ENCODE results near the gene EEF1AKMT4. TPM values are rescaled to one million over a fixed set of nuclear protein-coding genes. Genes with fewer than 3 reads are reported as not detected.
A peak's percentile ranks its signal among the peaks of the same experiment; 100 is the strongest.

Gene EEF1AKMT4
- 1.6 TPM for total RNA-seq
- 1 to 10 TPM; 1.0 to 2.1 (median 1.6) TPM for polyA plus RNA-seq (ENCODE audit: insufficient read depth in 1 of 8, insufficient read length in 8 of 8, low replicate concordance in 1 of 8)
- long read RNA-seq, donor 1, partial matches to known transcripts: 0 of 1 reads
- long read RNA-seq, donor 1, other reads (novel, unspliced or antisense): 0 of 1 reads
- long read RNA-seq, donor 2, partial matches to known transcripts: 0 of 1 reads
- long read RNA-seq, donor 2, other reads (novel, unspliced or antisense): 0 of 1 reads
- long read RNA-seq, donor 3: 0 reads
- long read RNA-seq, donor 4, partial matches to known transcripts: 0 of 3 reads
- long read RNA-seq, donor 4, other reads (novel, unspliced or antisense): 0 of 3 reads
- long read RNA-seq, donor 5, transcript EEF1AKMT4-201 (3 exons, 1,823 nt): major isoform, 7 of 7 reads
- long read RNA-seq, donor 5, partial matches to known transcripts: 0 of 7 reads
- long read RNA-seq, donor 5, other reads (novel, unspliced or antisense): 0 of 7 reads
- long read RNA-seq, donor 6, partial matches to known transcripts: 0 of 4 reads
- long read RNA-seq, donor 6, other reads (novel, unspliced or antisense): 0 of 4 reads
- long read RNA-seq, donor 7, partial matches to known transcripts: 0 of 4 reads
- long read RNA-seq, donor 7, other reads (novel, unspliced or antisense): 0 of 4 reads
- long read RNA-seq, donor 8, partial matches to known transcripts: 0 of 2 reads
- long read RNA-seq, donor 8, other reads (novel, unspliced or antisense): 0 of 2 reads
- long read RNA-seq, donor 9, partial matches to known transcripts: 0 of 3 reads
- long read RNA-seq, donor 9, other reads (novel, unspliced or antisense): 0 of 3 reads
- long read RNA-seq, donor 10, partial matches to known transcripts: 0 of 4 reads
- long read RNA-seq, donor 10, other reads (novel, unspliced or antisense): 0 of 4 reads
- long read RNA-seq, donor 11, partial matches to known transcripts: 0 of 1 reads
- long read RNA-seq, donor 11, other reads (novel, unspliced or antisense): 0 of 1 reads

DNA sequence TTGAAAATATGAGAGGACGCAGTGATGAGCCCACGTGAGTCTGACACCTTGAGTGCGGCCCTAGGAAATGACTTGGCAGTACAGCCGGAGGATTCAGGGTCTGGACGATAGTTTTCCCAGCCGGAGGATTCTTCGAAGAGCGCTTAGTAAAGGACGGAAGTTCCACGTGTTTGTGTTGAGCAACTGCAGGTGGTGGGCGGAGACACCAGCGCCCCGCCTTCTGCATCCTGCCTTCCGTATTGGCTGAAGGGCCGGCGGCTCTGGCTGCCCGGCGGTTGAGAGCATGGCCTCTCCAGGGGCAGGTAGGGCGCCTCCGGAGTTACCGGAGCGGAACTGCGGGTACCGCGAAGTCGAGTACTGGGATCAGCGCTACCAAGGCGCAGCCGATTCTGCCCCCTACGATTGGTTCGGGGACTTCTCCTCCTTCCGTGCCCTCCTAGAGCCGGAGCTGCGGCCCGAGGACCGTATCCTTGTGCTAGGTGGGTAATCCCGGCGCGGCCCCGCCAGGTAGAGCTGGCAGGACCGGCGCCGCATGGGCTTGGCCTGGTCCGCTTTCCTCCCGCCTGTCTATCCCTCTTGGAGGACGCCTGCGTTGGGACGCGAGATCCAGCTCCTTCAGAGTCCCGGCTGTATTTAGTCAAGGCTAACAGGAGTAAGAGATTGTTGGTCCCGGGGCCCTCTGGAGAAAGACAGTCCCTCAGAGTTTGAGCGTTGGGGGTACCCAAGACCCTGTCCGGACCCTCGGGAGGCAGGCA, at the start of gene EEF1AKMT4:
Gene EEF1AKMT4 (plus strand): TSS at position 261 of the 755 bp plus-strand sequence. CDS start 23 bp downstream, at position 284.
- no peaks in the 10 kb centered on the region for H3K27me3 ChIP-seq (ENCODE audit: control insufficient read depth, insufficient read depth, low read length)
- peak; percentile 98 for DNase-seq
- H3K9me3 ChIP-seq (replicated peaks; ENCODE audit: control insufficient read depth, low read depth, low read length): no peaks in the 10 kb centered on the region
- H3K27ac ChIP-seq (ENCODE audit: low read length): peak within 1 kb of the TSS; percentile 73
- under 1% methylated on average over 53 of the region's 54 CpGs for WGBS (ENCODE audit: insufficient coverage)
- peaks cover 13% of the 10 kb centered on the region for H3K4me1 ChIP-seq (ENCODE audit: control insufficient read depth, insufficient read depth, low read length)
- H3K36me3 ChIP-seq (ENCODE audit: control insufficient read depth, insufficient read depth, low read length): peaks cover 9% of the 10 kb centered on the region
- peak within 1 kb of the TSS; percentile 69 for H3K4me3 ChIP-seq (ENCODE audit: low read length)

DNA sequence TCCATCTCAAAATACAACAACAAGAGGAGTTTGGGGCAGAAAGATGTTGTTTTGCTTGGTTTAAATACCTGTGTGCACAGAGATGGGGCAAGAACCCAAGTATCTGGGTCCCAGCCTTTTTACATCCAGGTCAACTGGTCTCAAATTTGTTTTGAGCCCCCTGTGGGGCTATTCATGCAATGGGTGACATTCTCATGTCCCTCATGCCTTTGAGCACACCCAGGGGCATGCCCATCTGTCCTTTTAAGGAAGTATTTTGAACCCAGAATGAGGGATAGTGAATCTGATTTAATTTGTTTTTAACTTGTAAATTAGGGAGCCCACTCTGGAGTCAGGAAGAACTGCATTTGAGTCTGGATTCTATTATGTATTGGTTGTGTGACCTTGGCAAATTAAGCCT, 48.6 kb upstream of the EEF1AKMT4 start:
- Histone ChIP-seq H3K9me3 (replicated peaks; ENCODE audit: control insufficient read depth, low read depth, low read length) (no peaks in the 10 kb centered on the region), H3K4me1 (ENCODE audit: control insufficient read depth, insufficient read depth, low read length) (no peaks in the 10 kb centered on the region), H3K36me3 (ENCODE audit: control insufficient read depth, insufficient read depth, low read length) (peaks cover 3% of the 10 kb centered on the region), H3K27ac (ENCODE audit: low read length) (no peak overlapping the region), H3K4me3 (ENCODE audit: low read length) (no peak overlapping the region), H3K27me3 (ENCODE audit: control insufficient read depth, insufficient read depth, low read length) (no peaks in the 10 kb centered on the region)
- no peak for DNase-seq

DNA sequence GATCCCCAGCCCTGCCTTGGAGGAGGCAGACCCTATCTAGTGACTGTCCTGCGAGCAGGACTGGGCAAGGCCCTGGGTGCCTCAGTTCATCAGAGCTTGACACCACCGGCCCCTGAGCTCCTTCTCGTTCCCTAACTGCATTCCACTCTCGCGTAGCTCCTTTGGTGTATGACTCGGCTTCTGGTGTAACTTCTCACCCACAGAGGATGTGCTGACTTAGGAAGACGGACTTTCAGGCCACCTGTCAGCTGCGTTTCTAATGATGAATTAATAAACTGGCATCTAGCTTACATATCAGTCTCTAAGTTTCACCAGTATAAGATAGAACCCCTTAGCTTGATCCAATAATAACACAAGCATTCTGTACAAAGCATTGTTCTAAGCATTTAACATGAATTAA, 45.9 kb upstream of the EEF1AKMT4 start:
- peaks cover 5% of the 10 kb centered on the region for H3K27me3 ChIP-seq (ENCODE audit: control insufficient read depth, insufficient read depth, low read length)
- no peaks in the 10 kb centered on the region for H3K36me3 ChIP-seq (ENCODE audit: control insufficient read depth, insufficient read depth, low read length)
- WGBS (ENCODE audit: insufficient coverage): 77% methylated on average over 7 of the region's 8 CpGs
- DNase-seq: no peak
- H3K4me1 ChIP-seq (ENCODE audit: control insufficient read depth, insufficient read depth, low read length): no peaks in the 10 kb centered on the region
- H3K4me3 ChIP-seq (ENCODE audit: low read length): no peak overlapping the region
- H3K9me3 ChIP-seq (replicated peaks; ENCODE audit: control insufficient read depth, low read depth, low read length): no peaks in the 10 kb centered on the region
- H3K27ac ChIP-seq (ENCODE audit: low read length): no peak overlapping the region

DNA sequence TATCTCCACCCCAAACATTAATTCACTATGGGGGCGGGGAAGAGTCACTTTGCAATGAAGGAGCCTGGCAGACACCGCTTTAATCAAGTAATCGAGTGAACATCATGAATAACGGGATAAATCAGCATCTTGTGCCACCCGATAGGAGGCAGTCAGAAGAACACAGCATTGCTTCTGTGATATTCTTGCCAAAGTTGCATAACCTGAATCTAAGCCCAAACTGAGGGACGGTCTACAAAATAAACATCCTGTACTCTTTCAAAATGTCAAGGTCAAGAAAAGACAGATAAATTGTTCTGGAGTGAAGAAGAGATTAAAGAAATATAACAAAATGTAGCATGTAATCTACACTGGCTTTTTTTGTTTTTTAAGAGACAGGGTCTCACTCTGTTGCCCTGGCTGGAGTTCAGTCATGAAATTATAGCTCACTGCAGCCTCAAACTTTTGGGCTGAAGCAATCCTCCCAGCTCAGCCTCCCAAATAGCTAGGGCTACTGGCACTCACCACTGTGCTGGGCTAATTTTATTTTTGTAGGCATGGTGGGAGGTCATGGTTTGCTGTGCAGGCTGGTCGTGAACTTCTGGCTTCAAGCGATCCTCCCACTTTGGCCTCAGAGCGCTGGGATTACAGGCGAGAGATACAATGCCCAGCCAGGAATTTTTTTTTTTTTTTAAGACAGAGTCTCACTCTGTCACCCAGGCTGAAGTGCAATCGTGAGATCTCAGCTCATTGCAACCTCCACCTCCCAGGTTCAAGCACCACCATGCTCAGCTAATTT, 40.1 kb upstream of the EEF1AKMT4 start:
- WGBS (ENCODE audit: insufficient coverage): 77% methylated on average over 8 of the region's 11 CpGs
- no peak overlapping the region for H3K27ac ChIP-seq (ENCODE audit: low read length)
- H3K36me3 ChIP-seq (ENCODE audit: control insufficient read depth, insufficient read depth, low read length): no peaks in the 10 kb centered on the region
- no peaks in the 10 kb centered on the region for H3K9me3 ChIP-seq (replicated peaks; ENCODE audit: control insufficient read depth, low read depth, low read length)
- H3K27me3 ChIP-seq (ENCODE audit: control insufficient read depth, insufficient read depth, low read length): peaks cover 5% of the 10 kb centered on the region
- H3K4me1 ChIP-seq (ENCODE audit: control insufficient read depth, insufficient read depth, low read length): no peaks in the 10 kb centered on the region
- no peak overlapping the region for H3K4me3 ChIP-seq (ENCODE audit: low read length)
- DNase-seq: no peak

DNA sequence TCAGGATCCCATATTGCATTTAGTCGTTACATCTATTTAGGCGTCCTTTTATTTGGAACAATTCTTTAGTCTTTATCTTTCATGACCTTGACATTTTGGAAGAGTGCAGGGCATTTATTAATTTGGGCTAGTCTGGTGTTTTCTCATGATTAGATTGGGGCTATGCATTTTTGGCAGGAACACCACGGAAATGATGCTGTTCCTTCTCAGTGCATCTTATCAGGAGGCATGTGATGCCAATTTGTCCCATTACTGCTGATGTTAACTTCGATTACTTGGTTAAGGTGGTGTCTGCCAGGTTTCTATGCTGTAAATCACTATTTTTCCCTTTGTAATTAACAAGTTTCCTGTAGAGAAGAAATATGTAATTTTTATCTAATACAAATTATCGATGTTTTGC, 38.2 kb upstream of the EEF1AKMT4 start:
- WGBS (ENCODE audit: insufficient coverage): no CpG with 5 or more reads among the region's 5 CpGs
- DNase-seq: no peak
- Histone ChIP-seq H3K4me1 (ENCODE audit: control insufficient read depth, insufficient read depth, low read length) (no peaks in the 10 kb centered on the region), H3K36me3 (ENCODE audit: control insufficient read depth, insufficient read depth, low read length) (no peaks in the 10 kb centered on the region), H3K27me3 (ENCODE audit: control insufficient read depth, insufficient read depth, low read length) (peaks cover 5% of the 10 kb centered on the region), H3K4me3 (ENCODE audit: low read length) (no peak overlapping the region), H3K27ac (ENCODE audit: low read length) (no peak overlapping the region), H3K9me3 (replicated peaks; ENCODE audit: control insufficient read depth, low read depth, low read length) (no peaks in the 10 kb centered on the region)

DNA sequence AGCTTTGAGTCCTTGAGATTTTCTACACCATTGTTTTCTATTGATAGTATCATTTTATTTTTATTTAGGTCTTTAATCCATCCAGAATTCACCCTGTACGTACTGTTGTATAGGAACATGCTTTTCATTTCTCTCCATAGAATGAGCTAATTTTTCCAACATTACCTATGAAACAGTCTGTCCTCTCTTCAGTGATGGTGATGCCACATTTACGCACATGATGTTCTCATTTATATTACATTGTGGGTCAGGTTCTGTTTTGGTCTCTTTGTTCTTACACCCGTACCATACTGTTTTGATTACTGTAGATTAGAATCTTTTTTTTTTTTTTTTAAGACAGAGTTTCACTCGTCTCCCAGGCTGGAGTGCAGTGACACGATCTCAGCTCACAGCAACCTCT, 37.8 kb upstream of the EEF1AKMT4 start:
- no peak for DNase-seq
- no peak overlapping the region for H3K27ac ChIP-seq (ENCODE audit: low read length)
- peaks cover 4% of the 10 kb centered on the region for H3K27me3 ChIP-seq (ENCODE audit: control insufficient read depth, insufficient read depth, low read length)
- H3K4me1 ChIP-seq (ENCODE audit: control insufficient read depth, insufficient read depth, low read length): no peaks in the 10 kb centered on the region
- no peaks in the 10 kb centered on the region for H3K36me3 ChIP-seq (ENCODE audit: control insufficient read depth, insufficient read depth, low read length)
- no peaks in the 10 kb centered on the region for H3K9me3 ChIP-seq (replicated peaks; ENCODE audit: control insufficient read depth, low read depth, low read length)
- no peak overlapping the region for H3K4me3 ChIP-seq (ENCODE audit: low read length)
- WGBS (ENCODE audit: insufficient coverage): no CpG with 5 or more reads among the region's 5 CpGs

DNA sequence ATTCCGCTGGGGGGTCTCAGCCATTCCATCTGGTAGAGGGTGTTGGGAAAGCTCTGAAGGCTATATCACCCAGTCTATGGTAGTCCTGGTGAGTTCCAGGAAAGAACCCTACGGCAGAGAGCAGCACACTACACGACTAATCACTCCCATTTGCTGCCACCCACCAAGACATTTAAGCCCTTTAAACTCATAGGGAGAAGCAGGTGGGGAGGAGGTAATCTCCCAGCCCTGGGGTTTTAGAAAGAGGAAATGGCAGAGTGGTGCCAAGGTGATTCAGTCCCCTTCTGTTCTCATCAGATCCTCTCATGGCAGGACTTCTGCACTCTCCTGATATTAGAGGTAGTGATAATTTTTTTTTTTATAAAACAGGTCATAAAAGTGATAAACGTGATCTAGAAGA, 30.7 kb upstream of the EEF1AKMT4 start:
- H3K36me3 ChIP-seq (ENCODE audit: control insufficient read depth, insufficient read depth, low read length): no peaks in the 10 kb centered on the region
- H3K27ac ChIP-seq (ENCODE audit: low read length): no peak overlapping the region
- no peaks in the 10 kb centered on the region for H3K27me3 ChIP-seq (ENCODE audit: control insufficient read depth, insufficient read depth, low read length)
- DNase-seq: no peak
- H3K9me3 ChIP-seq (replicated peaks; ENCODE audit: control insufficient read depth, low read depth, low read length): no peaks in the 10 kb centered on the region
- no peak overlapping the region for H3K4me3 ChIP-seq (ENCODE audit: low read length)
- no peaks in the 10 kb centered on the region for H3K4me1 ChIP-seq (ENCODE audit: control insufficient read depth, insufficient read depth, low read length)
- no CpG with 5 or more reads among the region's 4 CpGs for WGBS (ENCODE audit: insufficient coverage)

DNA sequence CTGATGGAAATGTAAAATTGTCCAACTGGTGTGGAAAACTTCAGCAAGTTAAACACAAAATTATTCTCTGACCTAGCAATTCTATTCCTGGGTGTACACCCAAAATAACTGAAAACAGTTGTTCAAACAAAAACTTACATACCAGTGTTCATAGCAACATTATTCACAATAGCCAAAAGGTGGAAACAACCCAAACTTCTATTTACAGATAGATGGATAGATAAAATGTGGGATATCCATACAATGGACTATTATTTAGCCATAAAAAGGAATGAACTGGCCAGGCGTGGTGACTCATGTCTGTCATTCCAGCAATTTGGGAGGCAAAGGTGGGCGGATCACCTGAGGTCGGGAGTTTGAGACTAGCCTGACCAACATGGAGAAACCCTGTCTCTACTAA, 27.0 kb upstream of the EEF1AKMT4 start:
- Histone ChIP-seq H3K27me3 (ENCODE audit: control insufficient read depth, insufficient read depth, low read length) (peaks cover 12% of the 10 kb centered on the region), H3K9me3 (replicated peaks; ENCODE audit: control insufficient read depth, low read depth, low read length) (no peaks in the 10 kb centered on the region), H3K4me3 (ENCODE audit: low read length) (no peak overlapping the region), H3K27ac (ENCODE audit: low read length) (no peak overlapping the region), H3K4me1 (ENCODE audit: control insufficient read depth, insufficient read depth, low read length) (no peaks in the 10 kb centered on the region), H3K36me3 (ENCODE audit: control insufficient read depth, insufficient read depth, low read length) (no peaks in the 10 kb centered on the region)
- no CpG with 5 or more reads among the region's 3 CpGs for WGBS (ENCODE audit: insufficient coverage)
- no peak for DNase-seq

DNA sequence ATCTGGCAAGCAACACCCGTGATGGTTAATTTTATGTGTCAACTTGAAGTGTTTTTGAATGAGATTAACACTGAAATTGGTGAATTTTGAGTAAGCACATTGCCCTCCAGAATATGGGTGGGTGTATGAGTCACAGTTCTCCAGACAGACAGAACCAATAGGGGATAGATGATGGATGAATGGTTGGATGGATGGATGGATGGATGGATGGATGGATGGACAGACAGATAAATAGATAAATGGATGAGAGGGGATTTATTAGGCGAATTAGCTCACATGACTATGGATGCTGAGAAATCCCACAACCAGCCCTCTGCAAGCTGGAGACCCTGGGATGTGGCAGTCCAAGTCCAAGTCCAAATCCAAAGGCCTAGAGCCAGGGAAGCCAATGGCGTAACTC, 25.5 kb upstream of the EEF1AKMT4 start:
- Histone ChIP-seq H3K4me3 (ENCODE audit: low read length) (no peak overlapping the region), H3K4me1 (ENCODE audit: control insufficient read depth, insufficient read depth, low read length) (peaks cover 2% of the 10 kb centered on the region), H3K36me3 (ENCODE audit: control insufficient read depth, insufficient read depth, low read length) (no peaks in the 10 kb centered on the region), H3K9me3 (replicated peaks; ENCODE audit: control insufficient read depth, low read depth, low read length) (no peaks in the 10 kb centered on the region), H3K27ac (ENCODE audit: low read length) (no peak overlapping the region), H3K27me3 (ENCODE audit: control insufficient read depth, insufficient read depth, low read length) (peaks cover 26% of the 10 kb centered on the region)
- DNase-seq: no peak
- 80% methylated on average over 2 of the region's 3 CpGs for WGBS (ENCODE audit: insufficient coverage)

Data from muscle of leg (tissue), 16 donors.